GM12873 (cell line): ENCODE data around the gene LCLAT1.

Experiments
- CTCF ChIP-seq: IDR thresholded peaks from 2 replicates; pipeline ENCODE4 v1.5.1; 2012; ENCODE audit warnings: low read depth, mild to moderate bottlenecking, moderate library complexity, low read length, control low read depth; ENCODE audit not compliant: insufficient read depth; ENCODE audit errors: missing control alignments

The LCLAT1 gene

GRCh38 chr2:30645081-30645744, 198.2 kb downstream of the LCLAT1 start:
- no peak for TF ChIP-seq CTCF

- no peak for TF ChIP-seq CTCF
Observed at GRCh38 chr2:30645745-30646119, 198.7 kb downstream of the LCLAT1 start.

GRCh38 chr2:30647752-30648457, 200.9 kb downstream of the LCLAT1 start:
- TF ChIP-seq CTCF, result no peak

GRCh38 chr2:30649278-30649677, 202.2 kb downstream of the LCLAT1 start:
- no peak for TF ChIP-seq CTCF

GRCh38 chr2:30649828-30650227, 202.8 kb downstream of the LCLAT1 start:
- no peak for TF ChIP-seq CTCF

- no peak for TF ChIP-seq CTCF
Observed at GRCh38 chr2:30652271-30652915, 205.3 kb downstream of the LCLAT1 start.

- TF ChIP-seq CTCF, result no peak
Observed at GRCh38 chr2:30653847-30654246, 206.8 kb downstream of the LCLAT1 start.
